ENCODE data around the gene EPS8L2.

DNA sequence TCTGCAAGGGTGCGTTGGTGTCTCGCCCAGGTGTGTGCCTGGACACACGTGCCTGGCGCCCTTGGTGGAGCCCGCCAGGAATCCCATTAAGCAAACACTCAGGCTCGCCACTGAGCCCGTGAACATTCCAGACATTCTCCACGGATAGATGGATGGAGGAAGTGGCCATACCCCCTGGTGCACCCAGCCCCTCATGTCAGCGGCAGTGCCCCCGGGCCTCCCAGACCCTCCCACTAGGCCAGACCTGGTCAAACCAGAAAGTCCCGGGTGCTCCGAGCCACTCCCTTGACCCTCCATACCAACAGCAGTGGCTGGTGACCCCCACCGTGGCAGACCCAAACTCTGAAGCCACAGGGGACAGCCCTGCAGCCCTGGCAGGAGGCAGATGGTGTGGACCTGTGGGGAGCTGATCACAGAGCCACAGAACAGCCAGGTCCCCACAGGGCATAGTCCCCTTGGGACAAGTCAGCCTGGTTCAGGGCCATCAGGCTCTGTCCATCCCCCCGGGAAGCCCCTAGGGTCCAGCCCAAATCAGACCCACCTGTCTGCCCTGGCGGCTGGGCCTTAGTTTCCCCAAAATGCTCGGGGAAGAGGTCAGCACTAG lies 1.9 kb downstream of the EPS8L2 start:
- no peak for TF ChIP-seq SUZ12 (IDR thresholded peaks at IDR 0.05; ENCODE audit: extremely low read depth, insufficient read depth, insufficient read length)
- no peak for TF ChIP-seq ZNF274 (IDR thresholded peaks at IDR 0.05; ENCODE audit: low read depth, low read length)

All from NT2/D1 (cell line).